Stimulated activated CD8-positive, alpha-beta memory T cell treated with anti-CD3 and anti-CD28 coated beads, Interleukin-15, amount 100 ng/mL, for 1 hour (primary cell): ENCODE data around the gene GTF2E1.
"Not testable (repeated sequence)": the region's sequence is repeated elsewhere in the genome, so short reads cannot be mapped to it uniquely, and the experiment has no call there.

Source experiments
- DNase-seq: peaks from one replicate; pipeline ENCODE4 v3.0.0-alpha.2; 2020; ENCODE audit warnings: low read depth

GTF2E1 gene

GRCh38 chr3:120756061-120756460 lies 13.5 kb downstream of the GTF2E1 start:
- no peak for DNase-seq

- DNase-seq = not testable (repeated sequence)
Measured at GRCh38 chr3:120758551-120758950, 16.0 kb downstream of the GTF2E1 start.

GRCh38 chr3:120762615-120763014 lies 20.1 kb downstream of the GTF2E1 start:
- DNase-seq = no peak

GRCh38 chr3:120763601-120764000 lies 21.1 kb downstream of the GTF2E1 start:
- no peak for DNase-seq

GRCh38 chr3:120764206-120764605 lies 21.7 kb downstream of the GTF2E1 start:
- no peak for DNase-seq

GRCh38 chr3:120765830-120766493 lies 23.4 kb downstream of the GTF2E1 start:
- no peak for DNase-seq

GRCh38 chr3:120766576-120766975 lies 24.0 kb downstream of the GTF2E1 start:
- no peak for DNase-seq

- DNase-seq = no peak
Measured at GRCh38 chr3:120767106-120767505, 24.6 kb downstream of the GTF2E1 start.

GRCh38 chr3:120769436-120769835 lies 26.9 kb downstream of the GTF2E1 start:
- DNase-seq = no peak

- DNase-seq = no peak
Measured at GRCh38 chr3:120770891-120771290, 28.3 kb downstream of the GTF2E1 start.

- DNase-seq = no peak
Measured at GRCh38 chr3:120772081-120772480, 29.5 kb downstream of the GTF2E1 start.

GRCh38 chr3:120773932-120774331 lies 31.4 kb downstream of the GTF2E1 start:
- DNase-seq = no peak

GRCh38 chr3:120775411-120775810 lies 32.9 kb downstream of the GTF2E1 start:
- DNase-seq = no peak

- no peak for DNase-seq
Measured at GRCh38 chr3:120778776-120779175, 36.2 kb downstream of the GTF2E1 start.

- no peak for DNase-seq
Measured at GRCh38 chr3:120780977-120781376, 38.4 kb downstream of the GTF2E1 start.

- not testable (repeated sequence) for DNase-seq
Measured at GRCh38 chr3:120785832-120786231, 43.3 kb downstream of the GTF2E1 start.

GRCh38 chr3:120791010-120791409 lies 48.5 kb downstream of the GTF2E1 start:
- no peak for DNase-seq

- DNase-seq = no peak
Measured at GRCh38 chr3:120791913-120792312, 49.4 kb downstream of the GTF2E1 start.

GRCh38 chr3:120793601-120794000 lies 51.1 kb downstream of the GTF2E1 start:
- no peak for DNase-seq

GRCh38 chr3:120795017-120795648 lies 52.6 kb downstream of the GTF2E1 start:
- peak; percentile 84 for DNase-seq

- no peak for DNase-seq
Measured at GRCh38 chr3:120795959-120796358, 53.4 kb downstream of the GTF2E1 start.

GRCh38 chr3:120796976-120797375 lies 54.4 kb downstream of the GTF2E1 start:
- no peak for DNase-seq

GRCh38 chr3:120797857-120798256 lies 55.3 kb downstream of the GTF2E1 start:
- DNase-seq = no peak

- no peak for DNase-seq
Measured at GRCh38 chr3:120798346-120798745, 55.8 kb downstream of the GTF2E1 start.
